Right ventricle myocardium superior (tissue), 1 donor: ENCODE data around the gene ICA1L. TPM values are rescaled to one million over a fixed set of nuclear protein-coding genes. Genes with fewer than 3 reads are reported as not detected.
"Not testable (repeated sequence)": the region's sequence is repeated elsewhere in the genome, so short reads cannot be mapped to it uniquely, and the experiment has no call there.

Experiments
- ATAC-seq: fragments of 200-7000 bp; cut with Tn5 transposase; one replicate; pipeline ENCODE4 v1.9.1; 2020; ENCODE audit warnings: mild to moderate bottlenecking; ENCODE audit not compliant: poor library complexity
- DNase-seq: peaks from one replicate; pipeline ENCODE4 v3.0.0-alpha.2; 2020
- intact Hi-C: fragments of 100-400 bp; cut with DNase I; formaldehyde crosslinking; loops from one replicate; pipeline ENCODE4 v1.11.2; 2022
- total RNA-seq: library from RNA; stranded (reverse); fragmentation: NEBNext Ultra II Directional; extraction: Animal tissue kit (Norgen Biotek cat#: 25700); gene quantifications from one replicate; pipeline ENCODE4 v1.2.1, GENCODE V29; 2021
- donor health status: DM: no; HTN: yes; CAD: no; lungs with severe emphysema.

ICA1L gene
- total RNA-seq, 1 donor from 2014 or later, result 5.1 TPM

GRCh38 chr2:202807431-202808138, 64.0 kb downstream of the ICA1L start:
- DNase-seq (peak; percentile 89), ATAC-seq (peak; percentile 98)
- intact Hi-C loops, result not testable (repeated sequence)

GRCh38 chr2:202805911-202806310, 65.7 kb downstream of the ICA1L start:
- intact Hi-C loops, result not testable (repeated sequence)
- DNase-seq, result peak; percentile 66
- ATAC-seq, result peak; percentile 89

- intact Hi-C loops, result no loop called here
- DNase-seq, result no peak
- ATAC-seq, result no peak
Observed at GRCh38 chr2:202797944-202798343, 73.6 kb downstream of the ICA1L start.

GRCh38 chr2:202790676-202791075, 80.9 kb downstream of the ICA1L start:
- ATAC-seq (no peak), DNase-seq (no peak)
- intact Hi-C loops, result no loop called here

- no peak for DNase-seq
- intact Hi-C loops, result no loop called here
- ATAC-seq, result no peak
Observed at GRCh38 chr2:202786842-202787241, 84.7 kb downstream of the ICA1L start.

- ATAC-seq (no peak), DNase-seq (no peak)
- intact Hi-C loops, result no loop called here
Observed at GRCh38 chr2:202782940-202783558, 88.5 kb downstream of the ICA1L start.

- no peak for DNase-seq
- intact Hi-C loops, result no loop called here
- no peak for ATAC-seq
Observed at GRCh38 chr2:202780514-202781021, 91.0 kb downstream of the ICA1L start.

- no peak for DNase-seq
- ATAC-seq, result no peak
- intact Hi-C loops, result no loop called here
Observed at GRCh38 chr2:202778217-202778616, 93.3 kb downstream of the ICA1L start.

GRCh38 chr2:202774104-202774503, 97.5 kb downstream of the ICA1L start:
- ATAC-seq, result no peak
- no peak for DNase-seq
- intact Hi-C loops, result no loop called here

GRCh38 chr2:202773301-202773973, 98.1 kb downstream of the ICA1L start:
- DNase-seq, result no peak
- intact Hi-C loops, result no loop called here
- ATAC-seq, result no peak

GRCh38 chr2:202771741-202772460, 99.7 kb downstream of the ICA1L start:
- intact Hi-C loops, result no loop called here
- ATAC-seq (peak; percentile 53), DNase-seq (no peak)

GRCh38 chr2:202771336-202771735, 100.2 kb downstream of the ICA1L start:
- no peak for DNase-seq
- intact Hi-C loops, result no loop called here
- no peak for ATAC-seq

- no peak for ATAC-seq
- intact Hi-C loops, result no loop called here
Observed at GRCh38 chr2:202769201-202769600, 102.4 kb downstream of the ICA1L start.

GRCh38 chr2:202768273-202768672, 103.3 kb downstream of the ICA1L start:
- DNase-seq, result no peak
- no peak for ATAC-seq
- intact Hi-C loops, result no loop called here

More at GRCh38 chr2:202769201-202769600, 102.4 kb downstream of the ICA1L start:
- DNase-seq, result no peak

- intact Hi-C loops, result no loop called here
- ATAC-seq (no peak), DNase-seq (no peak)
Observed at GRCh38 chr2:202765436-202765835, 106.1 kb downstream of the ICA1L start.

GRCh38 chr2:202764991-202765390, 106.6 kb downstream of the ICA1L start:
- intact Hi-C loops, result no loop called here
- DNase-seq (no peak), ATAC-seq (no peak)

- ATAC-seq (no peak), DNase-seq (no peak)
- intact Hi-C loops, result no loop called here
Observed at GRCh38 chr2:202763916-202764315, 107.7 kb downstream of the ICA1L start.

- DNase-seq (no peak), ATAC-seq (no peak)
- intact Hi-C loops, result no loop called here
Observed at GRCh38 chr2:202762556-202762955, 109.0 kb downstream of the ICA1L start.

GRCh38 chr2:202760848-202761247, 110.7 kb downstream of the ICA1L start:
- ATAC-seq, result no peak
- intact Hi-C loops, result no loop called here
- no peak for DNase-seq
